Activated CD8-positive, alpha-beta T cell treated with anti-CD3 and anti-CD28 coated beads, Interleukin-2, amount 10 ng/mL, durations not matched to agents 7 days and 5 days (primary cell): Measurements from ENCODE around the gene FITM1. TPM values are rescaled to one million over a fixed set of nuclear protein-coding genes. Genes with fewer than 3 reads are reported as not detected.
A peak's percentile ranks its signal among the peaks of the same experiment; 100 is the strongest.

Experiments
- ATAC-seq: fragments of 150-1000 bp; cut with Tn5 transposase; one replicate; pipeline ENCODE4 v1.10.0; 2021; ENCODE audit warnings: moderate library complexity
- CTCF ChIA-PET: fragments of 350-600 bp; sonication (Branson Sonifier 250); formaldehyde crosslinking; loops from one replicate; lab custom pipeline; 2021; ENCODE audit warnings: antibody characterized with exemption; lab: Charles Lee
- POLR2A ChIA-PET: fragments of 350-600 bp; sonication (Branson Sonifier 250); formaldehyde crosslinking; loops from one replicate; lab custom pipeline; 2021; ENCODE audit warnings: antibody characterized with exemption; lab: Charles Lee
- DNase-seq: peaks from one replicate; pipeline ENCODE4 v3.0.0-alpha.2; 2020
- H3K27ac Mint-ChIP-seq: one replicate; pipeline ENCODE4 v1.8.0; 2021; ENCODE audit warnings: mild to moderate bottlenecking, mixed read lengths
- H3K27me3 Mint-ChIP-seq: one replicate; pipeline ENCODE4 v1.8.0; 2021; ENCODE audit warnings: low read depth, mixed read lengths
- H3K36me3 Mint-ChIP-seq: one replicate; pipeline ENCODE4 v1.8.0; 2021; ENCODE audit warnings: low read depth, mixed read lengths
- H3K4me1 Mint-ChIP-seq: one replicate; pipeline ENCODE4 v1.8.0; 2021; ENCODE audit warnings: low read depth, mixed read lengths
- H3K4me3 Mint-ChIP-seq: one replicate; pipeline ENCODE4 v1.8.0; 2021; ENCODE audit warnings: mild to moderate bottlenecking, mixed read lengths
- H3K9me3 Mint-ChIP-seq: one replicate; pipeline ENCODE4 v1.8.0; 2022; ENCODE audit warnings: mixed read lengths; ENCODE audit not compliant: insufficient read depth
- total RNA-seq, 2 experiments: library from RNA; stranded (reverse); gene quantifications; one replicate each; pipeline ENCODE4 v1.2.3, GENCODE V29; 2021

The FITM1 gene
- total RNA-seq, 2 experiments from 2014 or later, result 1.4 to 2.1 TPM

GRCh38 chr14:24088095-24088494 is 42.4 kb upstream of the FITM1 start:
- Mint-ChIP-seq H3K9me3 (no peaks in the 10 kb centered on the region), H3K27ac (no peak overlapping the region), H3K4me3 (no peak overlapping the region), H3K4me1 (peaks cover 19% of the 10 kb centered on the region), H3K36me3 (no peaks in the 10 kb centered on the region), H3K27me3 (no peaks in the 10 kb centered on the region)
- ATAC-seq (no peak), DNase-seq (no peak)
- ChIA-PET POLR2A (interaction anchor here (0.7 kb wide), 1 partner anchor 28 kb away, joined by 3 read pairs; no protein-coding TSS in a partner anchor), CTCF (interaction anchor here (10.4 to 11.8 kb wide), 2 partner anchors 18 to 31 kb away, joined by 213 to 315 read pairs; no protein-coding TSS in a partner anchor)

GRCh38 chr14:24089890-24090289 is 40.6 kb upstream of the FITM1 start:
- H3K9me3 Mint-ChIP-seq, result no peaks in the 10 kb centered on the region
- peaks cover 3% of the 10 kb centered on the region for H3K36me3 Mint-ChIP-seq
- DNase-seq (no peak), ATAC-seq (no peak)
- peaks cover 29% of the 10 kb centered on the region for H3K4me1 Mint-ChIP-seq
- no peaks in the 10 kb centered on the region for H3K27me3 Mint-ChIP-seq
- POLR2A ChIA-PET, result interaction anchor here (1.0 to 1.5 kb wide), 3 partner anchors 8 to 17 kb away, joined by 3 read pairs; no protein-coding TSS in a partner anchor
- H3K27ac Mint-ChIP-seq, result no peak overlapping the region
- CTCF ChIA-PET, result interaction anchor here (1.0 to 11.8 kb wide), 20 partner anchors 9 to 210 kb away, joined by 3 to 315 read pairs (median 9); partner anchors contain the start of genes CARMIL3, DCAF11, DHRS1 and IRF9
- H3K4me3 Mint-ChIP-seq, result no peak overlapping the region

GRCh38 chr14:24092110-24092504 is 38.4 kb upstream of the FITM1 start:
- DNase-seq (no peak), ATAC-seq (no peak)
- peak overlapping the region; percentile 62 for H3K27ac Mint-ChIP-seq
- H3K4me1 Mint-ChIP-seq, result peaks cover 42% of the 10 kb centered on the region
- no peaks in the 10 kb centered on the region for H3K9me3 Mint-ChIP-seq
- H3K27me3 Mint-ChIP-seq, result no peaks in the 10 kb centered on the region
- ChIA-PET POLR2A (interaction anchor here (1.9 to 6.4 kb wide), 5 partner anchors 11 to 70 kb away, joined by 11 to 89 read pairs (median 30); partner anchors contain the start of genes DCAF11, IRF9 and NRL), CTCF (interaction anchor here (0.8 to 11.8 kb wide), 12 partner anchors 8 to 69 kb away, joined by 3 to 315 read pairs (median 8); partner anchors contain the start of genes DCAF11, IRF9 and NRL)
- H3K4me3 Mint-ChIP-seq, result no peak overlapping the region
- H3K36me3 Mint-ChIP-seq, result peaks cover 19% of the 10 kb centered on the region

GRCh38 chr14:24092505-24093206 is 37.8 kb upstream of the FITM1 start:
- ChIA-PET POLR2A (interaction anchor here (1.9 to 6.4 kb wide), 5 partner anchors 11 to 69 kb away, joined by 11 to 89 read pairs (median 30); partner anchors contain the start of genes DCAF11, IRF9 and NRL), CTCF (interaction anchor here (0.8 to 11.8 kb wide), 10 partner anchors 8 to 69 kb away, joined by 3 to 315 read pairs (median 6); partner anchors contain the start of genes DCAF11, IRF9 and NRL)
- H3K27ac Mint-ChIP-seq, result peak overlapping the region; percentile 99
- no peak for DNase-seq
- H3K36me3 Mint-ChIP-seq, result peaks cover 19% of the 10 kb centered on the region
- H3K4me3 Mint-ChIP-seq, result peak overlapping the region; percentile 100
- no peaks in the 10 kb centered on the region for H3K9me3 Mint-ChIP-seq
- ATAC-seq, result no peak
- H3K4me1 Mint-ChIP-seq, result peaks cover 42% of the 10 kb centered on the region
- H3K27me3 Mint-ChIP-seq, result no peaks in the 10 kb centered on the region

- CTCF ChIA-PET, result interaction anchor here (0.6 to 11.8 kb wide), 10 partner anchors 9 to 338 kb away, joined by 3 to 315 read pairs (median 6); partner anchors contain the start of genes DCAF11, IRF9 and NRL
- H3K27me3 Mint-ChIP-seq, result no peaks in the 10 kb centered on the region
- H3K9me3 Mint-ChIP-seq, result no peaks in the 10 kb centered on the region
- H3K27ac Mint-ChIP-seq, result peak overlapping the region; percentile 99
- H3K4me3 Mint-ChIP-seq, result peak overlapping the region; percentile 100
- H3K36me3 Mint-ChIP-seq, result peaks cover 23% of the 10 kb centered on the region
- DNase-seq (no peak), ATAC-seq (no peak)
- peaks cover 42% of the 10 kb centered on the region for H3K4me1 Mint-ChIP-seq
- POLR2A ChIA-PET, result interaction anchor here (1.2 to 6.4 kb wide), 10 partner anchors 12 to 95 kb away, joined by 3 to 89 read pairs (median 20); partner anchors contain the start of genes DCAF11, IPO4, IRF9 and NRL
These were observed 37.1 kb upstream of the FITM1 start for GRCh38 chr14:24093207-24093900.

- no peaks in the 10 kb centered on the region for H3K27me3 Mint-ChIP-seq
- H3K36me3 Mint-ChIP-seq, result peaks cover 28% of the 10 kb centered on the region
- DNase-seq (peak; percentile 84), ATAC-seq (peak; percentile 80)
- peak within 1 kb of the TSS; percentile 99 for H3K27ac Mint-ChIP-seq
- CTCF ChIA-PET, result interaction anchor here (0.6 to 11.8 kb wide), 17 partner anchors 9 to 338 kb away, joined by 3 to 315 read pairs (median 6); partner anchors contain the start of genes CARMIL3, CIDEB, DCAF11 and IRF9
- peak within 1 kb of the TSS; percentile 100 for H3K4me3 Mint-ChIP-seq
- peaks cover 42% of the 10 kb centered on the region for H3K4me1 Mint-ChIP-seq
- H3K9me3 Mint-ChIP-seq, result no peaks in the 10 kb centered on the region
- POLR2A ChIA-PET, result interaction anchor here (0.6 to 6.4 kb wide), 19 partner anchors 9 to 484 kb away, joined by 3 to 89 read pairs (median 6); partner anchors contain the start of genes CARMIL3, DCAF11, EMC9 and IPO4
These were observed 36.3 kb upstream of the FITM1 start, which contains the start of gene PCK2 for GRCh38 chr14:24093901-24094840. TSS of gene PCK2 (plus strand) at chr14:24094311. CDS start at chr14:24094406, 95 bp downstream.

- H3K9me3 Mint-ChIP-seq, result no peaks in the 10 kb centered on the region
- H3K27me3 Mint-ChIP-seq, result no peaks in the 10 kb centered on the region
- peaks cover 38% of the 10 kb centered on the region for H3K4me1 Mint-ChIP-seq
- H3K36me3 Mint-ChIP-seq, result peaks cover 34% of the 10 kb centered on the region
- ChIA-PET POLR2A (interaction anchor here (0.6 to 6.4 kb wide), 18 partner anchors 10 to 485 kb away, joined by 3 to 89 read pairs (median 6); partner anchors contain the start of genes CARMIL3, DCAF11, EMC9 and IRF9), CTCF (interaction anchor here (0.7 to 11.8 kb wide), 15 partner anchors 10 to 337 kb away, joined by 3 to 315 read pairs (median 6); partner anchors contain the start of genes CARMIL3, DCAF11, IRF9 and NRL)
- ATAC-seq (peak; percentile 3), DNase-seq (peak; percentile 32)
- peak overlapping the region; percentile 99 for H3K27ac Mint-ChIP-seq
- peak overlapping the region; percentile 100 for H3K4me3 Mint-ChIP-seq
These were observed 35.6 kb upstream of the FITM1 start for GRCh38 chr14:24094841-24095270.

- Mint-ChIP-seq H3K27me3 (no peaks in the 10 kb centered on the region), H3K36me3 (peaks cover 37% of the 10 kb centered on the region), H3K4me1 (peaks cover 35% of the 10 kb centered on the region), H3K4me3 (peak overlapping the region; percentile 100), H3K9me3 (no peaks in the 10 kb centered on the region), H3K27ac (peak overlapping the region; percentile 99)
- CTCF ChIA-PET, result interaction anchor here (0.7 to 11.8 kb wide), 14 partner anchors 10 to 336 kb away, joined by 3 to 315 read pairs (median 6); partner anchors contain the start of genes CARMIL3, DCAF11, IRF9 and NRL
- peak; percentile 72 for DNase-seq
- peak; percentile 18 for ATAC-seq
- POLR2A ChIA-PET, result interaction anchor here (0.6 to 6.4 kb wide), 17 partner anchors 11 to 485 kb away, joined by 3 to 89 read pairs (median 7); partner anchors contain the start of genes CARMIL3, DCAF11, EMC9 and IRF9
These were observed 35.0 kb upstream of the FITM1 start for GRCh38 chr14:24095271-24096068.

GRCh38 chr14:24096545-24097181 is 33.8 kb upstream of the FITM1 start:
- H3K27ac Mint-ChIP-seq, result peak overlapping the region; percentile 70
- ChIA-PET POLR2A (interaction anchor here (2.5 to 6.4 kb wide), 3 partner anchors 11 to 18 kb away, joined by 9 to 89 read pairs (median 41); partner anchors contain the start of genes DCAF11 and NRL), CTCF (interaction anchor here (1.3 to 11.8 kb wide), 4 partner anchors 10 to 65 kb away, joined by 3 to 315 read pairs (median 116); partner anchors contain the start of genes EMC9 and IRF9)
- no peaks in the 10 kb centered on the region for H3K27me3 Mint-ChIP-seq
- H3K4me1 Mint-ChIP-seq, result peaks cover 32% of the 10 kb centered on the region
- peaks cover 44% of the 10 kb centered on the region for H3K36me3 Mint-ChIP-seq
- H3K9me3 Mint-ChIP-seq, result no peaks in the 10 kb centered on the region
- H3K4me3 Mint-ChIP-seq, result peak overlapping the region; percentile 44
- no peak for ATAC-seq
- no peak for DNase-seq
